HG03457 (cell line): ENCODE data around the gene TRIO.

Experiments used
- ATAC-seq: cut with Tn5 transposase; IDR thresholded peaks from one replicate; pipeline ENCODE4 v1.9.1; 2021; ENCODE audit warnings: moderate number of reproducible peaks; ENCODE audit not compliant: unreplicated experiment

The TRIO gene

DNA sequence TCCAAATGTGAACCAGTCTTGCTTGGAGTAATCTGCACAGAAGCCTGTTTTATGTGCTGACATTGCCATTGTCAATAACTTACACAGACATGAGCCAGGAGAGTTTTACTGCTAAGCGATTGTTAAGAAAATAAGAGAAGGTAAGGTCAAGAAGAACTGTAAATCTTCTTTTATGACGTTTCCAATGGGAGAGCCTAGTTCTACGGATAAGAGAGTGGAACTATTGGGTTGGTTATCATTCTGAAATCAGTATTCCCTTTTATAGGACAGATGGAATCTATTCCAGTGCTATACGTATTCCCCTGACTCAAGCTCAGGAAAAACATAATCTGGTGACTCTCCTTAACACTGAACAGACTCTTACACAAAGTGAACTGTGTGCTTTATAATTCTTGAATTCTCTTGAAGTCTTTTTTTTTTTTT is 300.5 kb downstream of the TRIO start:
- no peak for ATAC-seq

DNA sequence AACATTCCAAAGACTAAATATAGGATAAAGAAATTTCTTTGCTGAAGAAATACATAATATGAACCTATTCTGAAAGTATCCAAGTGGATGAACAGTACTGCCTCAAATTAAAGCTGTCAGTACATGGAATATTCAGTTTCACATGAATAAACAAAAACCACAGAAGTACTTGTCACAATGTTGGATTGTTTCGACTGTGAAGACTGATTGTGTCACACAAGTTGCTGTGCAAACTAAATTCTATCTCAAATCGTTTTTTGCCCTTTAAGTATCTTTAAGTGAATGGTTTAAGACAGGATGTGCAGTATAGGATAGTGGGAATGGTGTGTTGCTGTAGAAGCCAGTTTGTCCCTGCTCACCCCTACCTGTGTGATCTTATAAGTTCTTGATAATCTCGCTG is 301.0 kb downstream of the TRIO start:
- ATAC-seq: no peak

GRCh38 chr5:14445013-14445412 is 301.9 kb downstream of the TRIO start:
- ATAC-seq: no peak

GRCh38 chr5:14445576-14446290 is 302.6 kb downstream of the TRIO start:
- ATAC-seq: no peak

DNA sequence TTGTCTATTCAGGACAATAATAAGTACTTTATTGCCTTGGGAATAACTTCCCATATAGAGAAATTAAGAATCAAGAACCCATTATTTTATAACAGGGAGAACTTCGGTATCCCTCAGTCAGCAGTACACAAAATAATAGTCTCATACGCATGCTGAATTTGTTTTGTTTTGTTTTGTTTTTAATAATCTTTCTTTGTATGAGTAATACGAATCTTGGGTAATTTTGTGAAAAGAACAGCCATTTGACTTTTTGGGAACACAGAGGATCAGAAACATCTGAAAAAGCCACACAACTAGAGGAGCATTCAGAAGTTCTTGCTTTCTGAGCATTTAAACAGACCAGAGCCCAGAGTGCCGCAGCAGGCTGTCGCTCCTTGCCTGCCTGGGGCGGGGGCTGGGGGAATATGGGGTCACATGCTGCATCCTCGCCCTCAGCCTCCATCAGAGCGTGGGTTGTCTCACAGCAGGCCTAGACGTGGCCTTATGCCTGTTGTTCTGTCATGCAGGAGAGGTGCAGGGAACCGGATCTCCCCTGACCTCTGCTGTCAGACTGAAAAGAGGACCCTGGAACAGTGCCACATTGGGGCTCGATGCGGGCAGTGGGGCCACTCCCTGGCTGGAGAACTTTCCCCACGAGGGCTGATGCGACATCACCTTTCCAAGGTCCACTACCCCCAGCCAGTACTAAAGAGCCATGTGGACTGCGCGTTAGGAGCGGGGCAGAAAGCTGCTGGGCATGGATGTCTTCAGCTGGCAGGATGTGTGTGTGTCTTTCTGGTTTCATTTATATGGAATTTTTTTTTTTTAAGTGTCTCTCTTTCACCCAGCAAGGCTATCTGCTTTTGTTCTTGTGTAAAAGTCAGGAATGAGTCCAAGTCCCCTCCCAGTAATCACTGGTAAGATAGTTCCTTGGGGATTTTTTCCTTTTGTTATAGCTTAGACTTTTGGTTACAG is 305.1 kb downstream of the TRIO start:
- ATAC-seq: no peak

DNA sequence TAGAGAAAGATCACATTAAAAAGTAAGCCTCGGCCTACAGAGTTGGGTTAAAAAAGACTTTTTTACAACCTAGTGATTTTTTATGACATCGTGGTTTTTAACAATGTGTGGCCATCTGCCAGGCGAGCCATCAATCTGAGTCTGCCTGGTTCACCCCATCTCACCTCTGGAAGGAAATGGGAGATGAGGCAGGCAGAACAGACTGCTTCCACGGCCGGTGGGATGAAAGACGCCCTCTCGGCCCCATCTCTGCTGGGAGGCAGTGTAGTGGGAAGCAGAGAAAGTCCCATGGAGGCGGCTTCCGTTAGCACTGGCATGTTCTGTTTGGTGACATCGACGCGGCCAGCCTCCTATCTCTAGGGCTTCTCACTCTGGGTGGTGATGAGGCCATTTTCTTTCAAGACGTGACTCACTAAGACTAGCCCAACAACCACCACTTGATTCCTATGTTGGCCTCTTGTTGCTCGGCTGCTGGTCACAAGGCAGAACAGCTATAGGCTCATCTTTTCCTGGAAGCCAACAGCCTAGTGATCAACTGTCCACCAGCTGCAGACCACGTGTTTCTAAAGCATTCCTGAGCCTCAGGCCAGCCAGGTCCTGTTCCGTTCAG is 306.0 kb downstream of the TRIO start:
- no peak for ATAC-seq

GRCh38 chr5:14450018-14450524 is 306.9 kb downstream of the TRIO start:
- ATAC-seq: no peak

GRCh38 chr5:14450742-14451141 is 307.6 kb downstream of the TRIO start:
- ATAC-seq: no peak

GRCh38 chr5:14451871-14452270 is 308.7 kb downstream of the TRIO start:
- no peak for ATAC-seq

DNA sequence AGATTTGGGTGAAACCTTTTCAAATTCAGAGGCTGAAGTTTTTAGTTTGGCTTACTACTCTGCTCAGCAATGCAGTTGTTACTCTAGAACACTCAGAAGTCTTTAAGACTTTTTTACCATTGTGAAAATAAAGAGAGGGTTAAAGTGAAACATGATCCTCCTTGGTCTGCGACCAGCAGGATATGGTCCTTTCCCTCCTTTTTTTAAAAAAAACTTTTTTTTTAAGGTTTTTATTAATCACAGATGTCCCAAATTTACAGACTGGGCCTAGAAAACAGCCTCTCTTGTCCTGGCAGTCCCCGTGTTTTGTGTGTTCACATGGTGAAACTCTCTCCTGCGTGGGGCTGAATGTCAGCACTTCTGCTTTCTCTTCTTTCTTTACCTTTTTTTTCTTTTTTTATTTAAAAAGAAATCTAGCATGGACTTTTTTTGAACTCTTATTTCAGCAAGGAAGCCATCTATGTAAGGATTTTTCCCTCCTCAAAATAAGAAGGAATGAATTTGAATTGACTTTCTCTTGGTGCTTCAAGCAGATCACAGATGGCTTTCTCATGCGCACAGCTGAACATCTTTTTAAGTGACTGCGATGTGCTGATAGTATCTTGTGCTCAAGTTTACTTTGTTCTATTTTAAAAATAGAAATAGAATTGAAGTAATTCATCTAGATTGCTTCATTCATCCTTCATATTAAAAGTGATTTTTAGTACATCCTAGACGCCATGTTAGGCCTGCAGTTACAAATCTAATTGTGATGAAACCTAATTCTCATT is 309.7 kb downstream of the TRIO start:
- no peak for ATAC-seq

DNA sequence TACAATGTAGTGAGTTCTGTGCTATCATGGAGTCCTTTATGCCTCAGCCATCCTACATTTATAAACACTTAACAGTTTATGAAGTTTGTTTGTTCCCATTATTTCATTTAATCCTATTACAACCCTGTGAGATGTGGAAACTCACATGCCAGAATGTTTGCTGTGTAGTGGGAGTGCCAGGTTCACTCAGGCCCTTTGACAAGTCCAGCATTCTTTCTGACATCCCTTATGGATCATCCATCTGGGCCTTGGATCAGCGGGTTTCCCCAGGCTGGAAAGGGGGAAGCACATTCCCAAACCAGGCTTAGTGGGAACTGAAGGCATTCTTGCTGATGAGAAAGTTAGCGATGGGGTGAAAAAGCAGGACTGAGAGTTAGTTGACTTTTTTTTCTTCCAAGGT is 310.3 kb downstream of the TRIO start:
- no peak for ATAC-seq

GRCh38 chr5:14455814-14456321 is 312.7 kb downstream of the TRIO start:
- ATAC-seq: no peak

DNA sequence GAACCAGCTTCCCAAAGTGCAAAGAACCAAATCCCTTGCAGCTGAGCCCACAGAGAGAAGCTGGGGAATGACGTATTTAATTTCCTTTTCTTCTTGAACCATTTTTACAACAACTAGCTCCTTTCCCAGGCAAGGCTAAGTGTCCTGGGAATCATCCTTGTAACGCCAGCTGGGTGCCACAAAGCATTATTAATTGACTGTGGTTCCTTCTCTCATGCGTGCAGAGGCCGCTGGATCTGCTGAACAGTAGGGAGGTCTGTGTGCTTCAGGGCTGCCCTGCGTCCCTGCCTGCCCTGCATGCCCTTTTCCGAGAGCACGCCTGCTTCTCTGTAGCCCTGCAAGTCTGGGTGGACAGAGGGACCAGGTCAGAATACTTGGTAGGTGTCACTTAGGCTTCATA is 314.3 kb downstream of the TRIO start:
- no peak for ATAC-seq

- ATAC-seq: no peak
Measured at GRCh38 chr5:14458414-14458813, 315.3 kb downstream of the TRIO start.

- no peak for ATAC-seq
Measured at GRCh38 chr5:14460844-14461398, 317.8 kb downstream of the TRIO start.

DNA sequence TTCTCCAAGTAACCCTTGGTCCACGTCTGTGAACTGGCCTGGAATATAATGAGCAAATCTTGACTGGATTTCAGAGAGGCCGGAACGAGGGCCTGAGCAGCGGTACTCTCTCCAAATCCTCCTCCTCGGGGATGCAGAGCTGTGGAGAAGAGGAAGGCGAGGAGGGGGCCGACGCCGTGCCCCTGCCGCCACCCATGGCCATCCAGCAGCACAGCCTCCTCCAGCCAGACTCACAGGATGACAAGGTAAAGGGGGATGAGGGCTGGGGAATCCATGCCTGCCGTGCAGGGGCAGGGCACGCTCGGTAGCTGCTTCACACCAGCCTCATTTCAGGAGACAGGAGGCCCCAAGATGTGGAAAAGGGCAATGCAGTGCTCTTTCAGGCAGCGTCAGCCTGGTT is 319.5 kb downstream of the TRIO start:
- ATAC-seq: no peak

DNA sequence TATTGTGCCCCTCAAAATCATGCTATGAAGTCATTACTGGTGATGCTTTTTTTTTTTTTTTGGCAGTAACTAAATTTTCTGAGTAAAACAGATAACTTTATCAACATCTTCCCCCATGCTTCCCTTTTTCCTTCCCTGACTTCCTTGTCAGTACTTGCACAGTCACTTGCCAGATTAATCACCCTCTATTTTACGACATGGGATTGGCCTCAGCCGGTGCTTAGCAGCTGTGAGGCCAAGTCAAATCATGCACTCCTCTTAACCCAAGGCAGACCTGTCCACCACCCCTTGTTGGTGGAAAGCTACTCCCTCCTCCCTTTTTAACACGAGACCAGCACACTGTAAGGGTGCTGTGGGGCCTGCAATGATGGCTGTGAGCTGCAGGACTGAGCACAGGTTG is 320.5 kb downstream of the TRIO start:
- ATAC-seq: no peak

- no peak for ATAC-seq
Measured at GRCh38 chr5:14464096-14464495, 321.0 kb downstream of the TRIO start.

- ATAC-seq: no peak
Measured at GRCh38 chr5:14464671-14465070, 321.5 kb downstream of the TRIO start.

GRCh38 chr5:14465116-14465515 is 322.0 kb downstream of the TRIO start:
- ATAC-seq: no peak
